Muscle layer of duodenum (tissue), 2 donors: ENCODE measurements around the gene ADAT2.

Experiments used
- H3K27ac ChIP-seq: one replicate; pipeline ENCODE4 v1.7.0; 2013; ENCODE audit warnings: mild to moderate bottlenecking, low read length
- H3K27me3 ChIP-seq: one replicate; pipeline ENCODE4 v1.7.0; 2013; ENCODE audit warnings: low read depth, mild to moderate bottlenecking, control low read depth, low read length
- H3K36me3 ChIP-seq, 2 donors: one replicate each; pipeline ENCODE4 v1.7.0; 2013; ENCODE audit warnings: low read length in 2 of 2, control low read depth in 1 of 2, mild to moderate bottlenecking in 1 of 2; ENCODE audit not compliant: insufficient read depth in 2 of 2, control insufficient read depth in 1 of 2
- H3K4me1 ChIP-seq, 2 donors: one replicate each; pipeline ENCODE4 v1.7.0; 2013; ENCODE audit warnings: low read length in 2 of 2, mild to moderate bottlenecking in 2 of 2, control low read depth in 1 of 2, moderate library complexity in 1 of 2; ENCODE audit not compliant: insufficient read depth in 2 of 2, control insufficient read depth in 1 of 2
- H3K4me3 ChIP-seq, 2 donors: one replicate each; pipeline ENCODE4 v1.7.0; 2013; ENCODE audit warnings: low read length in 2 of 2, low read depth in 1 of 2, mild to moderate bottlenecking in 1 of 2
- H3K9me3 ChIP-seq, 2 donors: one replicate each; pipeline ENCODE4 v1.7.0; 2013; ENCODE audit warnings: low read length in 2 of 2, control low read depth in 1 of 2, mild to moderate bottlenecking in 1 of 2; ENCODE audit not compliant: control insufficient read depth in 1 of 2
- donor health status: healthy.

ADAT2 gene

DNA sequence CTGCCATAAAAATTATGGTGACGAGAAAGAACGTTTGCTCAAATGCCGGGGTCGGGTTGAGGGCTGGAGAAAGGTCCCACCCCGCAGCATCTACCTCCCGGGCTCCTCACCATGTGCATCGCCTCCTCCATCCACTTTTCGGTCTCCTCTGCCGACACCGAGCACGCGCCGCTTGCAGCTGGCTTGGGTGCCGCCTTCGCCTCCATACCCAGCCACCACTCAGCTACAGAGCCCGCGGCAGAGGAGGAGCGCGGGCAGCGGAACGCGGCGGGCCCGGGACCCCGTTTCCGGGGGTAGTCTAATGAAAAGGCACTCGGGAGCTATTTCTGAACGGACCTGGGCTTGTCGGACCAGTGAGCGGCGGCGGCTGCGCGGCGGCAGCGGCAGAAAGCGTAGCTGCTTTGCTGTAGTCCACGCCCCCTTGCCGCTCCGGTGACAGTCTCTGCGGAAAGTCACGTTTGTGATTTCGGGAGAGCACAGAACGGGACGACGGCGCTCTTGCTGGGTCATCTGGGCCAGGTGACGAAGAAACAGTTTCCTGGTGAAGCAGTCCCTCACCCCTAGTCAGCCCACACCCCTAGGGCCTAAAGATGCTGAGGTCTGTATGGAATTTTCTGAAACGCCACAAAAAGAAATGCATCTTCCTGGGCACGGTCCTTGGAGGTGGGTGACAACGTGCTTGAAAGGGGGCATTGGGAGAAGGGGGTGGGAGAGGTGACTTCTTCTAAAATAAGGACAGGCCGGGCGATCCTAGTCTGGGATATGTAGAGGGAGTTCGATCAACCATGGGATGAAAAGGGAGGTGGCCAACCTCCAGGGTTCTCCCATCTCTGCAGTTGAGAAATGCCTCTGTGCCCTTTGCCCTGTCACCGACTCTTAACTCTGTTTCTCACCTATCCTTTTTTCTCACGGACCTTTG, at the start of gene ADAT2, which contains the start of gene PEX3:
Gene ADAT2 (minus strand): TSS at position 243 of the 919 bp plus-strand sequence. CDS start 37 bp downstream, at position 206.
Gene PEX3 (plus strand): TSS at position 353 of the 919 bp plus-strand sequence. CDS start 238 bp downstream, at position 591.
- Histone ChIP-seq H3K9me3 (no peaks in the 10 kb centered on the region), H3K4me1 (peaks cover 7 to 23% of the 10 kb centered on the region in 2 donors), H3K27ac (peak within 1 kb of the TSS; percentile 85), H3K27me3 (no peaks in the 10 kb centered on the region), H3K36me3 (no peaks in the 10 kb centered on the region), H3K4me3 (peak within 1 kb of the TSS; percentile 87 to 91)

DNA sequence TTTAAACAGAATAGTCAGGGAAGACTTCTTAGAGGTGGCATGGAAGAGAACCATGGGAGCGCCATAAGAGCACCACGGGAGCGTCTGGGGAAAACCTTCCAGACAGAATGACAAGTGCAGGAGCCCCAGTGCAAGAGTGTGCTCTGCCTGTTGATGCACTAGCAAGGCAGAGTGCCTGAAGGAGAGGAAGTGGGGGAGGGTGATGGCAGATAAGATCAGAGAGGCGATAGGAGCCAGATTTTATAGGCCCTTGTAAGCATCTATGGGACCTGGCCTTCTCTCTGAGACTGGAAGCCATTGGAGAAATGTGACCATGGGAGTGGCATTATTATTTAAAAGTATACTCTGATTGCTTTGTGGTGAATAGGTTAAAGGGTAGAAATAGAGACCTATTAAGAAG, 47.9 kb upstream of the ADAT2 start:
- Histone ChIP-seq H3K4me3 (no peak overlapping the region), H3K36me3 (peaks cover 44 to 63% of the 10 kb centered on the region in 2 donors), H3K27ac (no peak overlapping the region), H3K27me3 (no peaks in the 10 kb centered on the region), H3K4me1 (no peaks in the 10 kb centered on the region), H3K9me3 (no peaks in the 10 kb centered on the region)

DNA sequence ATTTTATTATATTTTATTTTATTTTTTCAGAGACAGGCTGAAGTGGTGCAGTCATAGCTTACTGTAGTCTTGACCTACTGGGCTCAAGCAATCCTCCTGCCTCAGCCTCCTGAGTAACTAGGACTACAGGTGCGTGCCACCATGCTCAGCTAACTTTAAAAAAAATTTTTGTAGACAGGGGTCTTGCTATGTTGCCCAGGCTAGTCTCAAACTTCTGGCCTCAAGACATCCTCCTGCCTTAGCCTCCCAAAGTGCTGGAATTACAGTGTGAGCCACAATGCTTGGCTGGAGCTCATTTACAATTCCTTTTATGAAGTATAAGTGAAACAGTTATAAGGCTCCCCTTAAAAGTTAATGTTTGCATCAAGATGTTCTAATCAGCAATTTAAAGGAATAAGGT, 46.5 kb upstream of the ADAT2 start:
- Histone ChIP-seq H3K27ac (no peak overlapping the region), H3K36me3 (peaks cover 40 to 61% of the 10 kb centered on the region in 2 donors), H3K9me3 (no peaks in the 10 kb centered on the region), H3K4me3 (no peak overlapping the region), H3K4me1 (no peaks in the 10 kb centered on the region), H3K27me3 (no peaks in the 10 kb centered on the region)

DNA sequence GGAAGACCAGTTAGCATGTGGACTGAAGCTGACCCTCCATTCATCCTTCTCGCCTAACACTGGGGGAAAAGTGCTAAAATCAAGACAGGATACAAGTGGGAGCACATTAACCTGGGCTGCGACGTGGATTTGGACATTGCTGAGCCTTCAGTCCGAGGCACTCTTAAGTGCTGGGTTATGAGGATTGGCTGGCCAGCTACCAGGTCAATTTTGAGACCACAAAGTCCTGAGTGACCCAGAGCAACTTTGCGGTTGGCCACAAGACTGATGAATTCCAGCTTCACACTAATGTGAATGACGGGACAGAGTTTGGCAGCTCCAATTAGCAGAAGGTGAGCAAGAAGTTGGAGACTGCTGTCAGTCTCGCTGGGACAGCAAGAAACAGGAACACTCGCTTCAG, 40.3 kb upstream of the ADAT2 start:
- Histone ChIP-seq H3K27me3 (no peaks in the 10 kb centered on the region), H3K27ac (no peak overlapping the region), H3K36me3 (peaks cover 16 to 26% of the 10 kb centered on the region in 2 donors), H3K4me1 (no peaks in the 10 kb centered on the region), H3K9me3 (no peaks in the 10 kb centered on the region), H3K4me3 (no peak overlapping the region)

DNA sequence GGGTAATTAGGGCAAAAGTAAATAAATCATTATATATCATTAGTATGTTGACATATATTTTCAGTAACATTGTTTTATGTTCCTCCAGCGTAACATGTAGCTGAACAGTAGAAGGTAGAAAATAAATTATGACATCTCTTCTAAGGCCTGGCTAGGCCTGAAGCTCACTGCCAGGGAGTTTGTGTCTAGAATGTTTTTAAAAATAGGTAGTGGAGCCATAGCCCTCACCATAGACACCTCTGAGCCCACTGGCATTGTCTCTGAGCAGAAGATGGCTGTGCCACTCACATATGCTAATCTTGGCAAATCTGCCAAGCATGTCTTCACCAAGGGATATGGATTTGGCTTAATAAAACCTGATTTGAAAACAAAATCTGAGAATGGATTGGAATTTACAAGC, 39.7 kb upstream of the ADAT2 start:
- no peaks in the 10 kb centered on the region for H3K4me1 ChIP-seq
- H3K27ac ChIP-seq: no peak overlapping the region
- H3K27me3 ChIP-seq: no peaks in the 10 kb centered on the region
- H3K9me3 ChIP-seq: no peaks in the 10 kb centered on the region
- peaks cover 10 to 21% of the 10 kb centered on the region in 2 donors for H3K36me3 ChIP-seq
- H3K4me3 ChIP-seq: no peak overlapping the region

DNA sequence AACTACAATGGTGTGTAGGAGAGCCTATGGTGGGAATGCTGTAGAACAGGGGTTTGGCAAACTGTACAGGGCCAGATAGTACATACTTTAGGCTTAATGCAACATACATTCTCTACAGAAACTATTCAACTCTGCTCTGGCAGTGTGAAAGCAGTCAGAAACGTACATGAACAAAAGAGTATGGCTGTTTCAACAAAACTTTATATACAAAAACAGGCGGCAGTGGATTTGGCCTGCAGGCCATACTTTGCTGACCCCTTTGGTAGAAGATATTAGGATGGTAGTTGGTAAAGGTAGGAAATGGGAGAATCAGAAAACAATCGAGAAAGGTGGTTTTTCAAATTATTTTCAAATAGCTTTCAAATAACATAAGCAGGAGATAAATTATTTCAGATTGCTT, 36.3 kb upstream of the ADAT2 start:
- no peak overlapping the region for H3K27ac ChIP-seq
- no peaks in the 10 kb centered on the region for H3K4me1 ChIP-seq
- no peak overlapping the region for H3K4me3 ChIP-seq
- no peaks in the 10 kb centered on the region for H3K9me3 ChIP-seq
- H3K27me3 ChIP-seq: no peaks in the 10 kb centered on the region
- peaks cover 0 to 3% of the 10 kb centered on the region in 2 donors for H3K36me3 ChIP-seq

DNA sequence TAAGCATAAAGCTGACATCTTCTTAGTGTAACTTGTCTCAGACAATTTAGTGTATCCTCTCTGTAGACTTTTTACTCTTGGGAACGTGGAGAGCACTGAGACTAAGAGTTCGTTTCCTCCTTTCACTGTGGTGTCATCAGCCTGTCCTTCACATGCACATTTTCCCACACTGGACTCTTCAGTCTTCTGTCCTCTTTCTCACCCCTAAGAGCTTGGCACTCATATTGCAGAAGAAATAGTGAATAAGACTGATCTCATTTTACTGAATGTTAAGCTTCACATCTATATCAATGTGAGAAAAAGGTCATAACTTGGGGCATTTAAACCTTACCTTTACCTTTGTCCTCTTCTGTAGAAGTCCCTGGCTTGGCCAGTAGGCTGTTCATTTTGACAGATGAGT, 35.5 kb upstream of the ADAT2 start:
- Histone ChIP-seq H3K4me3 (no peak overlapping the region), H3K9me3 (no peaks in the 10 kb centered on the region), H3K27ac (no peak overlapping the region), H3K27me3 (no peaks in the 10 kb centered on the region), H3K36me3 (peaks cover 0 to 3% of the 10 kb centered on the region in 2 donors), H3K4me1 (no peaks in the 10 kb centered on the region)

DNA sequence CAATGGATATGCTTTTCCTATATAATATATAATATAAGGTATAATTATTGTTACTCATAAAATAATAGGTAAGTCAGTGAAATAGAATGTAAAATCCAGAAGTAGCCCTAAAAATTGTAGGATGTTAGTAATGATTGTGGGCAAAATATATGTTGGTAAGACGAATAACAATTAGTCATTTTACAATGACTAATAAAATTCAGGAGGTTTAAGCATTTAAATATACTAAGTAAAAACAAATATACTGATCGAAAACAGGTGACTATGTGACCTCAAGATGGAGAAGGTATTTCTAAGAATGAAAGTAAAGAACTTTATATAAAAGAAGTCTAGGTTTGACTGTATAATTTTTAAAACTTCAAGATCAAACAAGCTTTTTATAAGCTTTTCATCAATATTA, 32.1 kb upstream of the ADAT2 start:
- Histone ChIP-seq H3K27ac (no peak overlapping the region), H3K9me3 (no peaks in the 10 kb centered on the region), H3K4me3 (no peak overlapping the region), H3K36me3 (peaks cover 10 to 15% of the 10 kb centered on the region in 2 donors), H3K27me3 (no peaks in the 10 kb centered on the region), H3K4me1 (no peaks in the 10 kb centered on the region)

DNA sequence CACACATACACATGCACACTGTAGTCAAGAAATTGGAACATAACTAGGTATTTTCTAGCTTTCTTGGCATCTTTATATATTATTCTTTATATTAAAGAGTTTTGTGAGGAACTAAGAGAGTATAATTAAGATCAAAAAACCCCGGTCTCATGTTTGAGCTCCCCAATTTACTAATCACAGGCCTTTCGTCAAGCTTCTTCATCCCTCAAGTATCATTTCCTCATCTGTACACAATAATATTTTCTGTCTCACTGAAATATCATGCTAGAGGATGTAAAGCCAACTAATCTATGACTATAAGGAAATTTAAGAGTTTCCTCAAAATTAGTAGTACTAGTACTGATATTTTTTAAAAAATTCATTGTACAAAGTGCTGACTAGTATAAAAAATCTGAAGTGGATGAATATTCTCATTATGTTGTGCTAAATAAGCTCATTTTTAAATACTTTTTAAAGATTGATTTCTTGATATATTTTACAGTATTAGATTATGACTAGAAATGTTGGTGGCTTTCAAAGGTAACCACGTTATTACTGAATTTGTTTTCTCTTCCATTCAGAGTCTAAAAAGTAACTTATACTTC, 28.1 kb upstream of the ADAT2 start:
- peaks cover 27 to 37% of the 10 kb centered on the region in 2 donors for H3K36me3 ChIP-seq
- H3K27ac ChIP-seq: no peak overlapping the region
- H3K4me1 ChIP-seq: no peaks in the 10 kb centered on the region
- H3K4me3 ChIP-seq: no peak overlapping the region
- no peaks in the 10 kb centered on the region for H3K27me3 ChIP-seq
- H3K9me3 ChIP-seq: no peaks in the 10 kb centered on the region

DNA sequence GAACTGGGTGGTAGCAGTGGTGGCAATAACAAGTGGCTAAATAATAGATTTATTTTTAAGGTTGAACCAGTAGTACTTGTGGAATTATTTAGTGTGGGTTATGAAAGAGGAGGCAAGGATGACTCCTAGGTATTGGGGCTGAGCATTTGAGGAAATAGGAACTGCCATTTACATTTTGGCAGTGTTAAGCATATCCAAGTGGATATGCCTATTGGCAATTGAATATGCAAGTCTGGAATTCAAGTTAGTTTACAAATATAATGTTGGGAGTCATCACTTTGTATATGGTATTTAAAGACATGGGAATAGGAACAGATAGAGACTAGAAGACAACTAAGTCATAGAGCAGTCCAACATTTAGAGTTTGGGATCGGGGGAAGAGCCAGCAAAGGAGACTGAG, 26.1 kb upstream of the ADAT2 start:
- H3K36me3 ChIP-seq: peaks cover 41 to 53% of the 10 kb centered on the region in 2 donors
- no peaks in the 10 kb centered on the region for H3K4me1 ChIP-seq
- H3K4me3 ChIP-seq: no peak overlapping the region
- no peaks in the 10 kb centered on the region for H3K9me3 ChIP-seq
- no peaks in the 10 kb centered on the region for H3K27me3 ChIP-seq
- no peak overlapping the region for H3K27ac ChIP-seq

DNA sequence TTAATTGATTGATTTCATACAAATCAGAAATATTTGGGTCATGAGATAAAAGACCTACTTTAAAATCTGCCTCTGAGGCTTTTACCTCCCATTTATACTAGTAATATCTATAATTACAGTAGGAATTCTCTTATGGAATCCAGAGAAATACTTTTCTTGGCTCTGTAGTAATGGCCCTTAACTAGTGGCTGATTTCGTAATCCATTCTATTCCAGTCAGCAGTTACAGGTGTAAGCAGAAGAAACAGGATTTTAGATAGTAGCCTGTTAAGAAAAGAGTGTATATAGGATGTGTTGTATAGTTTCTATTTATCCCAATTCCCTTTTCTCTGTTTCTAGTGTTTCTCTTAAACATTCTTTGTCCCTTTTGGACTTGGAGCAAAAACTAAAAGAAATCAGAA, 21.3 kb upstream of the ADAT2 start:
- Histone ChIP-seq H3K36me3 (peaks cover 28 to 33% of the 10 kb centered on the region in 2 donors), H3K27ac (no peak overlapping the region), H3K9me3 (no peaks in the 10 kb centered on the region), H3K27me3 (no peaks in the 10 kb centered on the region), H3K4me3 (no peak overlapping the region), H3K4me1 (no peaks in the 10 kb centered on the region)
